Endodermal cell (in vitro differentiated cells): ENCODE measurements around the gene MAPK14. TPM values are rescaled to one million over a fixed set of nuclear protein-coding genes. Genes with fewer than 3 reads are reported as not detected.

Experiments
- DNase-seq: peaks from one replicate; pipeline ENCODE4 v3.0.0-alpha.2; 2017
- H3K27ac ChIP-seq: 2 replicates; pipeline ENCODE4 v1.5.1; 2013; ENCODE audit warnings: mild to moderate bottlenecking, low read depth, low read length, moderate library complexity
- H3K27me3 ChIP-seq: 2 replicates; pipeline ENCODE4 v1.6.1; 2013; ENCODE audit warnings: mild to moderate bottlenecking, low read length, moderate library complexity; ENCODE audit not compliant: insufficient read depth, control insufficient read depth, poor library complexity, severe bottlenecking
- H3K36me3 ChIP-seq: 2 replicates; pipeline ENCODE4 v1.7.0; 2013; ENCODE audit warnings: mild to moderate bottlenecking, low read length, moderate library complexity; ENCODE audit not compliant: control insufficient read depth, insufficient read depth
- H3K4me1 ChIP-seq: one replicate; pipeline ENCODE4 v1.7.0; 2013; ENCODE audit warnings: low read length; ENCODE audit not compliant: control insufficient read depth, insufficient read depth
- H3K4me3 ChIP-seq: 2 replicates; pipeline ENCODE4 v1.5.1; 2013; ENCODE audit warnings: mild to moderate bottlenecking, low read length, moderate library complexity
- H3K9ac ChIP-seq: 2 replicates; pipeline ENCODE4 v1.6.1; 2013; ENCODE audit warnings: mild to moderate bottlenecking, low read length, moderate library complexity; ENCODE audit not compliant: poor library complexity, severe bottlenecking; ENCODE audit errors: extremely low read depth
- H3K9me3 ChIP-seq: 2 replicates; pipeline ENCODE4 v1.6.1; 2013; ENCODE audit warnings: mild to moderate bottlenecking, low read length, moderate library complexity; ENCODE audit not compliant: control insufficient read depth
- H3K27ac Mint-ChIP-seq: 2 replicates; pipeline ENCODE4 v1.8.0; 2020; ENCODE audit warnings: mixed read lengths
- H3K27me3 Mint-ChIP-seq: 2 replicates; pipeline ENCODE4 v1.8.0; 2021; ENCODE audit warnings: mild to moderate bottlenecking, mixed read lengths; ENCODE audit not compliant: insufficient read depth
- H3K36me3 Mint-ChIP-seq: 2 replicates; pipeline ENCODE4 v1.8.0; 2020; ENCODE audit warnings: low read depth, mixed read lengths
- H3K4me1 Mint-ChIP-seq: 2 replicates; pipeline ENCODE4 v1.8.0; 2020; ENCODE audit warnings: mixed read lengths
- H3K4me3 Mint-ChIP-seq: 2 replicates; pipeline ENCODE4 v1.8.0; 2020; ENCODE audit warnings: mild to moderate bottlenecking, moderate library complexity, mixed read lengths
- H3K9me3 Mint-ChIP-seq: 2 replicates; pipeline ENCODE4 v1.8.0; 2020; ENCODE audit warnings: mild to moderate bottlenecking, mixed read lengths
- WGBS, 2 experiments: methylation state at CpG; one replicate each; pipeline versions ENCODE4 v1.1.5 to v1.1.7; 2013; ENCODE audit warnings: missing lambda C conversion rate in 2 of 2, mixed read lengths in 1 of 2; ENCODE audit not compliant: insufficient coverage in 1 of 2, insufficient read length in 1 of 2; 5-methylcytosine and 5-hydroxymethylcytosine counted together
- total RNA-seq, 2 donors: library from RNA; stranded (reverse); fragmentation: NEBNext Ultra II Directional in 1 of 2; extraction: Animal tissue kit (Norgen Biotek cat#: 25700) in 1 of 2; gene quantifications; 2 replicates in 1 of 2; 3 replicates in 1 of 2; pipeline ENCODE4 v1.2.1, GENCODE V29; 2021
- TF ChIP-seq, protein P1 (sequence below): fragments of 200-600 bp; sonication (generic); conservative IDR thresholded peaks from 2 replicates; pipeline ENCODE4 v1.5.0; 2021; ENCODE audit warnings: antibody characterized with exemption, mild to moderate bottlenecking

Gene MAPK14
- total RNA-seq, 2 donors from 2014 or later = 36.4 to 40.6 TPM

GRCh38 chr6:36020154-36020553 lies 7.5 kb upstream of the MAPK14 start:
- TF ChIP-seq, protein P1, sequence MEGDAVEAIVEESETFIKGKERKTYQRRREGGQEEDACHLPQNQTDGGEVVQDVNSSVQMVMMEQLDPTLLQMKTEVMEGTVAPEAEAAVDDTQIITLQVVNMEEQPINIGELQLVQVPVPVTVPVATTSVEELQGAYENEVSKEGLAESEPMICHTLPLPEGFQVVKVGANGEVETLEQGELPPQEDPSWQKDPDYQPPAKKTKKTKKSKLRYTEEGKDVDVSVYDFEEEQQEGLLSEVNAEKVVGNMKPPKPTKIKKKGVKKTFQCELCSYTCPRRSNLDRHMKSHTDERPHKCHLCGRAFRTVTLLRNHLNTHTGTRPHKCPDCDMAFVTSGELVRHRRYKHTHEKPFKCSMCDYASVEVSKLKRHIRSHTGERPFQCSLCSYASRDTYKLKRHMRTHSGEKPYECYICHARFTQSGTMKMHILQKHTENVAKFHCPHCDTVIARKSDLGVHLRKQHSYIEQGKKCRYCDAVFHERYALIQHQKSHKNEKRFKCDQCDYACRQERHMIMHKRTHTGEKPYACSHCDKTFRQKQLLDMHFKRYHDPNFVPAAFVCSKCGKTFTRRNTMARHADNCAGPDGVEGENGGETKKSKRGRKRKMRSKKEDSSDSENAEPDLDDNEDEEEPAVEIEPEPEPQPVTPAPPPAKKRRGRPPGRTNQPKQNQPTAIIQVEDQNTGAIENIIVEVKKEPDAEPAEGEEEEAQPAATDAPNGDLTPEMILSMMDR = no peak
- Histone ChIP-seq H3K4me3 (no peak overlapping the region), H3K36me3 (no peaks in the 10 kb centered on the region), H3K9ac (no peak overlapping the region), H3K27me3 (peaks cover 18% of the 10 kb centered on the region), H3K4me1 (peaks cover 5% of the 10 kb centered on the region), H3K9me3 (no peaks in the 10 kb centered on the region), H3K27ac (no peak overlapping the region)
- 42 to 50% methylated on average over 1 of the region's 1 CpG for WGBS, 2 experiments
- Mint-ChIP-seq H3K9me3 (no peaks in the 10 kb centered on the region), H3K36me3 (no peaks in the 10 kb centered on the region), H3K4me3 (no peak overlapping the region), H3K27me3 (peaks cover 34% of the 10 kb centered on the region), H3K27ac (no peak overlapping the region), H3K4me1 (peaks cover 7% of the 10 kb centered on the region)
- no peak for DNase-seq

- Mint-ChIP-seq H3K9me3 (no peaks in the 10 kb centered on the region), H3K4me1 (peaks cover 15% of the 10 kb centered on the region), H3K27me3 (peaks cover 10% of the 10 kb centered on the region), H3K4me3 (peak within 1 kb of the TSS; percentile 39), H3K36me3 (no peaks in the 10 kb centered on the region), H3K27ac (no peak within 1 kb of the TSS)
- Histone ChIP-seq H3K36me3 (no peaks in the 10 kb centered on the region), H3K27ac (no peak within 1 kb of the TSS), H3K9ac (no peak within 1 kb of the TSS), H3K27me3 (no peaks in the 10 kb centered on the region), H3K4me1 (peaks cover 10% of the 10 kb centered on the region), H3K4me3 (peak within 1 kb of the TSS; percentile 14), H3K9me3 (no peaks in the 10 kb centered on the region)
- TF ChIP-seq, protein P1 = no peak
- DNase-seq = peak; percentile 84
- 19 to 26% methylated on average over 24 to 44 of the region's 44 CpGs for WGBS, 2 experiments
These were observed 3.4 kb upstream of the MAPK14 start, which contains the start of gene SLC26A8 for GRCh38 chr6:36023996-36024795. Gene SLC26A8, minus strand, starts transcription at chr6:36024641. Its CDS starts 4,934 bp downstream, at chr6:36019707.

- Histone ChIP-seq H3K27me3 (no peaks in the 10 kb centered on the region), H3K9ac (no peak overlapping the region), H3K27ac (no peak overlapping the region), H3K4me1 (peaks cover 10% of the 10 kb centered on the region), H3K9me3 (no peaks in the 10 kb centered on the region), H3K4me3 (peak overlapping the region; percentile 47), H3K36me3 (no peaks in the 10 kb centered on the region)
- DNase-seq = no peak
- Mint-ChIP-seq H3K9me3 (no peaks in the 10 kb centered on the region), H3K4me3 (no peak overlapping the region), H3K27me3 (peaks cover 5% of the 10 kb centered on the region), H3K4me1 (peaks cover 19% of the 10 kb centered on the region), H3K36me3 (no peaks in the 10 kb centered on the region), H3K27ac (no peak overlapping the region)
- TF ChIP-seq, protein P1 = no peak
- 100% methylated on average over 1 of the region's 1 CpG; no CpG with 5 or more reads in 1 of the 2 experiments for WGBS, 2 experiments
These were observed 2.2 kb upstream of the MAPK14 start for GRCh38 chr6:36025260-36025931.
